ENCODE results near the gene FUT8.

Gene FUT8

DNA sequence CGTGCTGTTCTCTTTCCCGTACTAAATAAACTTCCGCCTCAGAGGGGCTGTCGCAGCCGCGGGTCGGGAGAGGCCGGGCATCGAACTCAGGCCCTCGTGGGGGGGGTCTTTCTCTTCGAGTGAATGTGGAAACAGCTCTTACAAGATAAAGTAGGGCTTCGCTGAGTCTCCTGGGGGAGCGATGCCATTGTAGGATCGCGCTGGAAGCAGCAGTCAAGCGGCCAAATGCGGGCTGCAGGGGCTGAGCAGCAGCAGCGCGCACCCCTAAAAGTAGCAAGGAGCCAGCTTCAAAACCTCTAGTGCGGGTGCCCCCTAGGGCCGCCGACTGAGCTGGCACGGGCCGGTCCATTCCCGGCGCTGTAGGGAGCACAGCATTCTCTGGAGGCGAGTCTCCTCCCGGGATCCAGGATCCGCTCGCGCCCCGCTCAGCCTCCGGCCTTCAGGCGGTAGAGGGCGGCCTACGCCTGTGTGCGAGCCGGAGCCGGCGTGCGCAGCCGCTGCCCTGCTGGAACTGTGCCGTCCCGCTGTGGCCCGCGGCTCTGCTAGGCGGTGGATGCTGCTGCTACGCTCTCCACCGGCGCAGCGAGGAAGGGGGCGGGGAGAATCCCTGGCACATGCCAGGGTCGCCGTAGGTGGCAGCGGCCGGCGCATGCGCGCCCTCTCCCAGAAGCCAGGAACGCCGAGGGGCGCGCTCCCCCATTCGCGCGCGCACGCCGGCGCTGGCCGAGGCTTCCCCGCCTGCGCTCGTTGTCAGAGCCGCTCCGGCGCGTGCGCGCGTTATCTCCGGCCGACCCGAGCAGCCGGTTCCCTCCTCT, at the start of gene FUT8:
Gene FUT8 (plus strand): TSS at position 699 of the 815 bp plus-strand sequence. CDS start 148,834 bp downstream, outside the sequence.
- peak; percentile 90 for DNase-seq

DNA sequence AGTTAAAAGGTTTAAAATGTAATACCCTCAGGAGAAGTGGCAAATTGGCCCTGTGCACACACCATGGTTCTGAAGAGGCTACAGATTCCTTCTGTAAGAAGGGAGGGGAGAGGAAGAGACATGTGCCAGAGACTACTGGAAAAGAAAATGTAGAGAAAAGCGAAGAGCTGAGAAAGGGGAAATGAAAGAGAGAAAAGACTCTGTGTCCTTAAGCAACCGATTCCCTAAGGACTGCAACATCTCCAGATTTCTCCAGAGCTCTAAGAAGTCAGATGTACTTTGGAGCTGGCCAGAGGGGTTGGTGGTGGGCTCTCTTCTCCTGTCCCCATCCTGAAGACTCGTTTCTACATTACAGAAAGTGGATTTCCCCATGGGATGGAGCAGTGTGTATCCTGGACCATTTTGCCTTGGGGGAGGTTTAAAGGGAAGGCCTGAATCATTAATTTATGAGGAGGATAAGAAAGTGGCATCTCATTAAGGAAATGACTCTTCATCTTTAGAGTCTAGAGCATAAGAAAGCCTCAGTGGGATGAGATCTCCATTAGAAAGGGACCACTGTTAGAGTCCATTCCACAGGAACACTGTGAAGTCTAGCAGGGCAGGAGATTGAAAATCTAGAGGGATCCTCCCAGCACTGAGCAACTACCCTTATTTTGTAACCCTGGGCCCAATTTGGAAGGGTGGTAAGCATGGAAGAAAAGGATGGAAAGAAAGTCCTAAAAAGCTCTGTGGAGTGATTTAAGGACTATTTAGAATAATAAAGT, 45.5 kb upstream of the FUT8 start:
- DNase-seq, result no peak

DNA sequence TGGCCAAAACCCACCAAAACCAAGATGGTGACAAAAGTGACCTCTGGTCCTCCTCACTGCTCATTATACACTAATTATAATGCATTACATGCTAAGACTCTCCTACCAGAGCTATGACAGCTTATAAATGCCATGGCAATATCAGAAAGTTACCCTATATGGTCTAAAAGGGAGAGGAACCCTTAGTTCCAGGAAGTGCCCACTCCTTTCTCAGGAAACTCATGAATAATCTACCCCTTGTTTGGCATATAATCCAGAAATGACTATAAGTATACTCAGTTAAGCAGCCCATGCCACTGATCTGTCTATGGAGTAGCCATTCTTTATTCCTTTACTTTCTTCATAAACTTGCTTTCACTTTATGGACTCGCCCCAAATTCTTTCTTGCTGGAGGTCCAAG, 43.0 kb upstream of the FUT8 start:
- no peak for DNase-seq

DNA sequence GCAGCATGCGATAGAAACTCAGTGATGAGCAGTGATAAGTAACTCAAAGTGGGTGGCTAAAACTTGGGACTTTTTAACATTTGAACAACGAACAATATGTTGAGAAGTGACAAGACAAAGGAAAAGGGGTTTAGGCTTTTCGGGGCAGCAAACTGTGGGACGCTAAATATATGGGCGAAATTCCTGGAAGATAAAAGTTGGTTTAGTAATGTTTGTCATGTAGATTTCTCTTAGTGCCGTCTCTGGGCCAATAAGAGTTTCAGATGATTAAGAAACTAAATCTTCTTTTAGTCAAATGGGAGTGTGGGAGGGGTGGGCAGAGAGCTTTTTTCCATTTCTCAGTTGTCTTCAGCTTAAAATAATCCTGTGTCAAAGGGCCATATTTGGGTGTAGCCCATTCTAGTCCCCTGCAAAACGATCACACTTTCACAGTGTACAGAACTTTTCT, 41.7 kb upstream of the FUT8 start:
- no peak for DNase-seq

DNA sequence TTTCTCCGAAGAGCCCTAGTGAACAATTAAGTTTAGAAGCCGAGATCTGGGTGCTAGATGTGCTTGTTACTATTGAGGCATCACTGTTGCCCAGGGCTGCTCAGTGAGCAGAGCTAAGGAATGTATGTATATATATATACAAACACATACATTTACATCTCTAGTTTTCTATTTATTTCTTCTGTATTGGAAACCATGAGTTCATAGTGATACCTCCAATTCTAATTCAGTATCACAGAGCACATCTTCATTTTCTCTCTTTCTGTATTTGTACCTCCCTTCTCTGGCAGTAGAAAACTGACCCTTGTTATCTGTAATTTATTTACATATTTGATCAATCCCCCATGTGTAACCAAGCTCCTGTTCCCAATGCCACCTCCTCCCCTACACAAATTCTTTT, 40.7 kb upstream of the FUT8 start:
- no peak for DNase-seq

DNA sequence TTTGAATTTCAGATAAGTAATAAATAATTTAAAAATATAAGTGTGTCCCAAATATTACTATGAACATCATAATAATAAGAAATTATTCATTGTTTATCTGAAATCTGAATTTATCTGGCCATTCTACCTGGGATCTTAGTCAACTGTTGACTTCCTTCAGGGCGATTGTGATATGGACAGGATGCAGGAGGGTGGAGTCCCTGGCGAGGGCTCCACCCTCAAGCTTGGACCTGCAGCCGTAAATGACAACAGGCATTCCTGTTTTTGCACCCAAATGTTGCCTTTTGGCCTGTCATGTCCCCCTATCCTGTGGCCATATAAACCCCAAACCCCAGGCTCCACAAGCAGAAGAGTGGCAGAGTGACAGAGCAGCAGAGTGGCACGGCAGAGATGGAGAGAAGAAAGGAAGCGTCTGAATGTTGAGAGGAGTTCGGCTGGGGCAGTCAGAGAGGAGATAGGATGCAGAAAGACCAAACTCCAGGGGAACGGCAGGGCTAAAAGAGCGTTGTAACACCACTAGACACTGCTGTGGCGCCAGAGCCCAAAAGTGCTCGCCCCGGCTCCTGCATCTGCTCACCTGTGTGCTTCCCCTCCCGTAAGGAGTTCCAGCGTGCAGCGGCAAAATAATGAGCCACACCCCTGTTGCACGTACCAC, 39.4 kb upstream of the FUT8 start:
- no peak for DNase-seq

DNA sequence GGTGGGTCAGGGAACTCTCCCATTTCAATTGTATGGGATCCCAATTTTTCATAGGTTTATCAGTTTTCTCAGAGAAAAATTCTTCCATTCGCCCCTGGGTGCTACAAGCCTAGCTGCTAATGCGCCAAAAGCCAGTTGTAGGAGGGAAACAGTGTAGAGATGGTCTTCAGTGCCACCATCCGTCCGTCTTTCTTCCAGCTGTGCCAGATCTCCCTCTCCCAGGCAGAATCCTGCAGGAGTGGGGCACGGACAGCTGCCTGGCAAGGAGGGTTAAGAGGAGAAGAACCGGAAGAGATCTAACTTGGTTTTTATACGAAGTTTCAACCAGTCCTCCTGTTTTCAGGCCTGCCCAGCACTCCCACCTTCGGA, 38.9 kb upstream of the FUT8 start:
- peak; percentile 9 for DNase-seq

DNA sequence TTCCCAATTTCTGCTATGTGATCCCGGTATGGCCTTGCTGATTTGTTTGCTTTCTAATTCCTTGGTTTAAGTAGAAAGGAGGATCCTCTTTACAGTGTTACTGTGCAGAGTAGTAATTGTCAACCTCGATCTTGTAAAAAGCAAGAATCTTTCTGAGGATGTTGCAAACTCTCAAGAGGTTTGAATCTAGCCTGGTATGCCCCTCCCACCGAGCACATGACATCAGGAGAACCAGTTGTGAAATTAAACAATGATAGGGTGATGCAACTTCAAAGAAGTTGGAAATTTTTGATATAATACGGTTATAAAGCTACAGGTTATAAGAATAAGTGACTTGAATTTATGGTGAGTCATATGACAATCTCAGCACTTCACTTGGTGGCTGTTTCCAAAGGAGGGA, 35.0 kb upstream of the FUT8 start:
- DNase-seq, result no peak

DNA sequence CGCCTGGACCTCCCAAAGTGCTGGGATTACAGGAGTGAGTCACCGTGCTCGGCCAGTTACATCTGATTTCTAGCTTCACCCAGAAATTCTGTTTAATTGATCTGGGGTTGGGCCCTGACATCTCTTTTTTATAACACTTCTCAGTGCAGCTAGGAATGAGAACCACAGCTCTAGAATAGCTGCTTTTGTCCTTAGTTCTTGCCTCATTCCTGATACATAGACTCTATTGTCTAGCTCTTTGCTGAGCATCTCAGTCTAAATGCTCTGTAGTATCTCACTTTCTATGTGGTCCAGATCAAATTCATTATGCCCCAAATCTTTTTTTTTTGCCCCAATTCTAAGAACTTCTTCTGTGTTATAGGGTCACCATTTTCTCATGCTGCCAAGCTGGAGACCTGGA, 29.9 kb upstream of the FUT8 start:
- no peak for DNase-seq

DNA sequence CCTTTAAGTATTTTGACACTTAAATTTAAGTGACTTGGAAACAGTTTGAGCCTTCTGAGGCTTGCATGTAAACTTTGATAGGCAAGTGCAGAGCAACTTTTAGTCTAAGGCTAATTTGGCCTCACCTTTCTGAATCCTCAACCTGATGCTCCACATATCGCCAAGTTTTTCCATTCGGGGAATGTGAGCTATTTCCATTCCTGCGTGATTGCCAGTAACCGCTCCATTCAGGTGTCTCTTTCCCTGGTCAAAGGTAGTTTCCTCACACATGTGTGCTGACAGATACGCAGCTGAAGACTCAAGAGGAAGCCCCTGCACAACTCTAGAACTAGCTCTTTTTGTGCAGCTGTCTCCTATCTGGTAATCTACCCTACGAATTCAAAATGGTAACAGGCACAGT, 25.4 kb upstream of the FUT8 start:
- DNase-seq, result no peak

DNA sequence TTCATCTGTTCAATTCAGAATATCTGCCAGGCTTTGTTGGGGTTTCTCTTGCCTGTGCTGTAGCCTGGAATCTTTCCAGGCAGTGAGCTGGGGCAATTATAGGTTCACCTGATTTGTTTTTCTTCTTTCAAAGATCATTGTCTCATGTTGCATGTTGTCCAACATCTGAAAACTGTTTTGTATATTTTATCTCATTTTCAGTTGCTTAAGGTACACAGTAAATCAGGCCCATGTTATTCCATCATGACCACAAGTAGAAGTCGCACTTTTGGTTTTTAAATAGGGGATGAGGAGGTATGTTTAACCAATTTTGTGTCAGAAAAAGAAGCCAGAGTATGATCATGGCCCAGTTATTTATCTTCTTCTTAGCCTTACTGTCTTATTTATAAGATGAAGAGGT, 24.9 kb upstream of the FUT8 start:
- no peak for DNase-seq

DNA sequence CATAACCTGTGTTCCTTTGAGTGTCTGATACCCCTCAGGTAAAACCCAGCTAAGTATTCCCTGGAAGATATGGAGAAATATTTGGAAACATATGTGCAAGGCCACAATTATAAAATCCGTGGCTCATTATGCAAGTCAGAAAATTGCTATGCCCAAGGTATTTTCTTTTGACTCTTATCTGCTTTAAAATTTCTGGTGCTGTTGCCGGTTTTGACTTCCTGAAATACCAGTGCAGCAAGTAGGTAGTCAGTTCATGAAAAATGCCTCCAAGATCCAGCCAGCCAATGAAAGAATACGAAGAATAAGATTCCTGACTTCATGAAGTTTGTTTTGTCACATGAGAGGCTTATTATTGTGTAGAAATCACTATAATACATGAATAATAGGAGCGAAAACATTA, 20.2 kb upstream of the FUT8 start:
- DNase-seq, result no peak

DNA sequence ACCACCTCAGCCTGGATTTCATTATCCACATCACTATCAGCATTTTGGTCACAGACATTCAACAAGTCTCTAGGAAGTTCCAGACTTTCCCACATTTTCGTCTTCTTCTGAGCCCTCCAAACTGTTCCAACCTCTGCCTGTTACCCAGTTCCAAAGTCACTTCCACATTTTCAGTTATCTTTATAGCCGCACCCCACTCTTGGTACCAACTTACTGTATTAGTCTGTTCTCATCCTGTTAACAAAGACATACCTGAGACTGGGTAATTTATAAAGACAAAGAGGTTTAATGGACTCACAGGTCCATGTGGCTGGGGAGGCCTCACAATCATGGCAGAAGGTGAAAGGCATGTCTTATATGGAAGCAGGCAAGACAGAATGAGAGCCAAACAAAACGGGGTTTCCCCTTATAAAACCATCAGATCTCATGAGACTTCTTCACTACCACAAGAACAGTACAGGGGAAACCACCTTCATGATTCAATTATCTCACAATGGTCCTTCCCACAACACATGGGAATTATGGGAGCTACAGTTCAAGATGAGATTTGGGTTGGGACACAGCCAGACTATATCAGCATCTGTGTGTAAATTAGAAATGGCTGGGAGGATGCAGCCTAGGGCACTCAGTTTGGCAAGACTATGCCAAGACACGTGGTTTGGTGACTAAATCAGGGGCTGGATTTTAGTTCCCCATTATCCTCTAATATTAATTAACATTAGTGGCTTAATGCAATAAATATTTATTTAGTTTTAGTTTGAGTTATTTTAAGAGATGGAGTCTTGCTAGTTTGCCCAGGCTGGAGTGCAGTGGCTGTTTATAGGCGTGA, 16.2 kb upstream of the FUT8 start:
- no peak for DNase-seq

DNA sequence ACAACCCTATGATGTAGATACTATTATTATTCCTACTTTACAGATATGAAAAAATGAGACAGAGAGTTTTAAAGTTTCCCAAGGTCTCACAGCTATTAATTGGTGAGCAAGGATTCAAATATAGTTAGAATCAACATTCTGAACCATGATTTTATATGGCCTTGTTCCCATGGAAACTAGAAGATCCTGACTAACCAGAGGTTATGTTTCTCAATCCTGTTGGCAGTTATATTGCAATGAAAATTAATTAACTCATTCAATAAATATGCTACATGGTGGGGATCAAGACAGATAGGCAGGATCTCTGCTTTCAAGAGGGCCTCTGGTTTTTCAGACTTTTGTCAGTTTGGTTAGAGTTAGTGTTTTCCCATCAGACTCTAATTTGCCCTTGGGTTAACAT, 9.3 kb upstream of the FUT8 start:
- DNase-seq, result no peak

DNA sequence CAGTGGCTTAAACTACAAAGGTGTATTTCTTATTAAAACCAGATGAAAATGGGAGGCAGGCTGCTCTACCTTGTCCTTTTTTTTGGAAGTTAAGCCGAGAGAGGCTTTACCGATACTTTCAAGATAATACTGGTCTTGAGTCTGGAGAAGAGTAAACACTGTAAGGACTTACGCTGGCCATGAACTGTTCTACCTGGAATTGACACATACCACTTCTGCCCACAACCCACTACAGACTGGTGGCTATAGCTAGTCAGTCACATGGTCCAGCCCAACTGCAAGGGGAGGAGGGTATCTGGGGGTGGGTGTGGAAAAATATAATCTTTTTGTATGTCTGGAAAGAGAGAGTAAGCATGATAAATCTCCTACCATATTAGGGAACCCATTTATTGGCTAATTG, 4.4 kb upstream of the FUT8 start:
- no peak for DNase-seq

DNA sequence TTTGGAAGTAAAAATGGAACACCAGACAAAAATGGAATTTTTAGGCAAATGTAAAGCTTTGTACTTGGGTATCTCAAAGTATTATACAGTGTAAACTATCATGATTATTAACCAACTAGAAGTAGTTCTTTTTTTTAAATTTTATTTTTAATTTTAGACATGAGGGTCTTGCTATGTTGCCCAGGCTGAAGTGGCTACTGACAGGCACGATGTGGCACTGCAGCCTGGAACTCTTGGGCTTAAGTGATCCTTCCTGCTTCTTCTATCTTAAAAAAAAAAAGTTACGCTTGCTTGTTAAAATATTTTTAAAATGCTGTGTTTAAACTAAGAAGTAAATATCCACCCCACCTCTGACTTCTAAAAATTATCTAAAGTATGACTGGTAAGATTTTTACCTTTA, 1.9 kb upstream of the FUT8 start:
- DNase-seq, result no peak

DNA sequence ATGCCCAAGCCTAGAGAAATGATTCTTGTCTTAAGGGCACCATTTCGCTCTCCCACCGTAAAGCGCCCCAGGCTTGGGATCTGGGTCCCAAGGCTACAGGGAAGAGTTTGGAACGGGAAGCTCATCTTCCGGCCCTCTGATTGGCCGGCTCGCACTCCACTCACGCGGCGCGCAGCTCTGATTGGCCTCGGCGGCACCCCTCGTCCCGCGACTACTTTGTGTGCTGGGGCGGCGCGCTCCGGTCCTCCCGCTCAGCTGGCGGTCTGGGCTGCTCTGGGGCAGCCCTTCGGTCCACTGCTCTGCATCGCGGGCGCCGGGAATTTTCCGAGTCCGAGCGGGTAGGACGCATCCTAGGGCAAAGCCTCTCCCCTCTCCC, 886 bp upstream of the FUT8 start:
- peak; percentile 83 for DNase-seq

DNA sequence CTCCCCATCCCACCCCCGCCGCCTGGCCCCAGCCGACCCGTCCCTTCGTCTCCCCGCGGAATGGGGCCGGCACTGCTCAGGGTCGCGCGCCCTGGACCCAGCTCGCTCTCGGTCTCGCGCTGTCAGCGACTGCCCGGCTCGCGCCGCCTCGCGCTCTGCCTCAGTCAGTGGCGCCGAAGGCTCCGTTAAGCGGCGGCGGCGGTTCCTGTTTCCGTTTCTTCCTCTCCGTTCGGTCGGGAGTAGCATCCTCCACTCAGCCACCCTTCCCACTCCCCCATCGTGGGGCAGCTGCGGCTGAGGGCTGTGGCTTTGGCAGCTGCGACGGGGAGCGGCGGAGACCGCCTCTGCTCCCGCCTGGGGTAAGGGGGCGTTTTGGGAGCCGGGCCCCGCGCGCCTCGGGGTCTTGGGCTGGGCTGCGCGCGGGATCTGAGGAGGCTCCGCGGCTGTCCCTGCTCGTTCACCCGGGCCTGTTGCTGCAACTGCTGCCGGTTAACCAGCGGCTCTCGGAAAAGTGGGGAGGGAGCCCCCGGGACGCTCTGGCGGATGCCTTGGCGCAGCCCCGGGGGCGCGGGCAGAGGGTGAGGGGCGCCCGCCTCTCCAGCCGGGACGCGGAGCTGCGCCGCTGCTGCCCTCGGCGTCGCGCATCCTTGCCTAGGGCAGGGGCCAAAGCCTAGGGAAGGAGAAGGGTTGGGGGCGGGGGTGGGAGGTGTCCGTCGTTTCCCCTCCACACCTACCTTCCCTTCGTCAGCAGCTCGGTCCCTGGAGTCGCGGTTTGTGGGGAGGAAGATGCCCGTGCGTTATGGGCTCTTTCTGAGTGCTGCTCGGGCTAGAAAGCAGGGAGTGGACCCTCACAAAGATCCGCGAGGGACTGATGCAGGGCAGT, 567 bp downstream of the FUT8 start:
- DNase-seq, result peak; percentile 75

DNA sequence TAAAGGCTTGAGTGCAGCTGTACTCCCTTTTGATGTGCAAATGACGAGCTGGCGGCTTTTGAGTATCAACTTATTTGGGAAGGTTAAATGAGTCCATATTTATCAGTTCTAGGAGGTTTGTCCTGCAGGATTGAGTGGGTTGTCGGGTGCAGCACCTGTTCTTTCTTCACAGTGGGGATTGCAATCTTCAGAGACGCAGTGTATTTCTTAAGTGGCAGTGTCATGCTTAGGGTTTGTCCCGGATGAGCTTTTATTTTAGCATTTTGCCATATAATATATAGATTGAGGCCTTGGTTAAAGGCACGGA, 1.2 kb downstream of the FUT8 start:
- no peak for DNase-seq

DNA sequence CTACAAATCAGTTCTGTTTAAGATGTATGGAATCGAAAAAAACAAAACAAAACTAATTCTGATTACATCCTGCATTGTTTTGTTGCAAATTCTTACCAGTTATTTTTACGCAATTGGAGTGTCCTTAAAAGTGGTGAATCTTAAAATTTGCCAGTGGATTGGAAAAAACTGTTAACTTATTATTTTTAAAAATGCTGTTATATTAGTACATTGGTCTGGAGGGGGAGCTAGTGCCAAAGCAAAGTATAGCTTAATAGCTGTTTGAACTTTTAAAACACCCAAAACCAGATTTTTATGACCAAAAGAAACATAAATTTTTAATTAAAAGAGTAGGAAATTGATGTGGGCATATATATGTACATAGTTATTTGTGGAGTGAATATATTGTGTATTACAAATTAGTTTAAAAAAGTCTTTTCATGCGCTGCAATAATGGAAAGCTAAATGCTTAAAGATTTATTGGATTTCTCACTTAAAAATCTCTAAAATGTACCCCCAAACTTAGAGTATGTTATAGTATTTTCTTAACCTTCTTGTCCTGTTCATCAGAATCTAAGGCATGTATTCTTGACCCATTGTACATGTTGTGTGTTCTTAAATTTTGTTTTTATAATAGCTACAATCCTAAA, 2.5 kb downstream of the FUT8 start:
- peak; percentile 48 for DNase-seq

DNA sequence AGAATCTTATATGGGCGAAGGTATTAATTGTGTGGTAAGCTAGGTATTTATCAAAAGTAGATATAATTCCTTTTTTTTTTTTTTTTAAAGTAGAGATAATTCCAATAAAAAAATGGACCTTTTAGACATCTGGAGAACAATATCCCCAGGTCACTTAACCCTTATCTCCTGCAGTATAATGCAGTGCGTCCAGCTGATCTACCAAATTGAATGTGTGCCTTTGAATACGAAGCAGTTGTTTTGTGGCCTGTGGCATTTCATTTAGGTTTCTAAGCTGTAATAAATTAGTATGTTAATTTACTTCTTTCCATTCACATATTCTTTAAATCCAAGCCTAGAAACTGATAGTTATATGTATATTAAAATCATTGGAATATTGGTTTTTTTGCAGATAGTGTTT, 3.1 kb downstream of the FUT8 start:
- no peak for DNase-seq
